HG03575 (cell line): Measurements from ENCODE around the gene GFRA1.

Experiments
- ATAC-seq: cut with Tn5 transposase; IDR thresholded peaks from one replicate; pipeline ENCODE4 v1.9.1; 2021; ENCODE audit not compliant: unreplicated experiment, insufficient number of reproducible peaks, low FRiP score; ENCODE audit errors: extremely low read depth

Gene GFRA1

DNA sequence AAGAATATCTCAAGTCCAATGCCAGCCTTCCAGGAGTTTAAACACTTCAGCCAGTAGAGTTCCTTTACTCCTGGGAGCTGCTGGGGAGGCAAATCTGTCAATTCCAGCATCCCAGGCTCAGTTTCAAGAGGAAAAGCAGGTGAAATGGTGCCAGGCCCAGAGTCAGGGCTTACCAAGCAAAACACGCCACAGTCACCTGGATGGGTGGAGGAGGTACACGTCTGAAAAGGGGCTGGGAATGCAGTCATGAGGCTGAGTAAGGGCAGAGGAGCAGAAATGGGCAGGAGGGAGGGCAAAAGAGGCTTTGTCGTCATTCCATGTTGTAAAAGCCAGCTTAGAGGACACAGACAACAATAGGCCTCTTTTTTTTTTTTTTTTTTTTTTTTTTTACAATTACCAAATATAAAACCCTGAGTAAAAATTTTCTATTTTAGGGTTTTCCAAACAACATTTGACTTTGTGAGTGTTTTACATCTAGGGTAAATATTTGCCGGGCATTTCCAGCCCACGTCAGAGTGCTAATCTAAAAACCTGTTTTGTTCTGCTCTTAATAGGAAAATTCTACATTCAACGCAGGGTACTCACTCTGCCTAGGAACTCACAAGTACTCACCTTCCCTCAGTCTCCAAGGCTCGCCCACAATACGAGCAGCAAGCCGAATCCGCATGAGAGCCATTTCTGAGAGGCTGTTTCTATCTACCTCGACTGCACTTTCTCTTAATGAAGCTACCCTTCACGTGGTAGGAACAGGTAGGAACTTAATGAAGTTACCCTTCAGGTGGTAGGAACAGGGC is 21.2 kb downstream of the GFRA1 start:
- ATAC-seq = no peak

DNA sequence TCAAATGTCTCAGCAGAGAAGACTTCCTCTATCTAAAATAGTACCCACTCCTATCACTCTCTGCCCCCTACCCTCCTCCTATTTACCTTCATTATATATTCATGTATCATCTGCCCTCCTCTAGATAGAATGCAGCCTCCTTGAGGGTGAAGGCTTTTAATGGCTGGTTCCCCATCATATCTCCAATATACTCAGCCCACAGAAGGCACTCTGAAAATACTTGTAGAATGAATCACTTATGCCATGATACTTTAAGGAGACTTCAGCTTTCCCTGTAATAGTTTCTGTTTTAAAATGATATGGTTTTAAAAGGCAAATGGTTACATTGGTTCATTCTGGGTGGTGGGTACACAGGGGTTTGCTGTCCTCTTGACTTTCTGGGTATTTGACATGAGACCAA is 25.3 kb downstream of the GFRA1 start:
- no peak for ATAC-seq

DNA sequence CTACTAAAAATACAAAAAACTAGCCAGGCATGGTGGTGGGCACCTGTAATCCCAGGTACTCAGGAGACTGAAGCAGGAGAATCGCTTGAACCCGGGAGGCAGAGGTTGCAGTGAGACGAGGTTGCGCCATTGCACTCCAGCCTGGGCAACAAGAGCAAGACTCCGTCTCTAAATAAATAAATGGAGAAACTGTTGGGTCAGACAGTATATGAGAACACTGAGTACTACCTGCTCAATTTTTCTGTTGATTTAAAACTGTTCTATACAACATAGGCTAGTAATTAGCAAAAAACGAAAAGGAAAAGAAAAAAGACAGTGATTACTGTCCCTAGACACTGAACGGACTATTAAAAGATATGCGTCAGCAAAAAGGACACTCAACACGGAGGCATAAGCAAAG is 26.7 kb downstream of the GFRA1 start:
- no peak for ATAC-seq

DNA sequence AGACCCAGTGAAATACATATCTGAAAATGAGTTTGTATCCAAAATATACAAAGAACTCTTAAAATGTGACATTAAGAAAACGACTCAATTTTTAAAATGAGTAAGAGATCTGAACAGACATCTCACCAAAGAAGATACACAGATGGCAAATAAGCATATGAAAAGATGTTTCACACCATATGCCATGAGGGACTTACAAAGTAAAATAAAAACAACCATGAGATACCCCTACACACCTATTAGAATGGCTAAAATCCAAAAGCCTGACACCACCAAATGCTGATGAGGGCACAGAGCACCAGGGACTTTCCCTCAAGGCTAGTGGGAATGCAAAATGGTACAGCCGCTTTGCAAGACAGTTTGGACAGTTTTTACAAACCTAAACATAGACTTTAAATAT is 27.9 kb downstream of the GFRA1 start:
- no peak for ATAC-seq

DNA sequence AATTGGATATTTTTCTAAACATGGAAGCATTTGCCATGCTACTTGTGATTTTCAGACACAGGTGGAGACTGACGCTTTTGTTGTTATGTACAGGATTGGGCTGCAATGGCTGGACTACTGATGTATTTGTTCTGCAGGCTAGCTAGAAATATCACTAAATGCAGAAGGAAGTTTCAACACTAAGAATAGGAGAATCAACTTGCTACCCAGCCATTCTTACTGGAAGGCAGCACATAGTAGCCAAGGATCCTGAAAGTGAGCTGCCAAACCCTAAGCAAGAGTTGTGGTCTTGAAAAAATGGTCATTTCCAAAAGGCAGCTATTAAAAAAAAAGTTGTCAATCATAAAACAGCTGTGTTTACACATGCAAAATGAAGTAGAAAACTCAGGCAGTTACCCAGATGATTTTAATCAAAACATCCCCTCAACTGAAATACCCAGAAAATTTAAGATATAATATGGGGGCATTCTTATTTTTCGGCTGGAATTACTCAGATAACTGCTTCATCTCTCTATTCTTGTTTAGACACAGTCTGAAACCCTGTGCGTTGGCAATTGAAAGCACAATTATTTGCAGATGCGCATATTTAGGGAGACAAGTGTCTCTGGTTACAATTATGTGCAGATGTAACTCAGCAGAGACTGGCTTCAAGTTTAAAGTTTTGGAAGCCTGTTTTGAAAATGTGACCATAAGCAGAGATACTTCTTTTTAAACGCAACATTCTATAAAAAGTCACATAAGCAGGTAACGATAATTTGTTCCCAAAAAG is 31.2 kb downstream of the GFRA1 start:
- no peak for ATAC-seq

DNA sequence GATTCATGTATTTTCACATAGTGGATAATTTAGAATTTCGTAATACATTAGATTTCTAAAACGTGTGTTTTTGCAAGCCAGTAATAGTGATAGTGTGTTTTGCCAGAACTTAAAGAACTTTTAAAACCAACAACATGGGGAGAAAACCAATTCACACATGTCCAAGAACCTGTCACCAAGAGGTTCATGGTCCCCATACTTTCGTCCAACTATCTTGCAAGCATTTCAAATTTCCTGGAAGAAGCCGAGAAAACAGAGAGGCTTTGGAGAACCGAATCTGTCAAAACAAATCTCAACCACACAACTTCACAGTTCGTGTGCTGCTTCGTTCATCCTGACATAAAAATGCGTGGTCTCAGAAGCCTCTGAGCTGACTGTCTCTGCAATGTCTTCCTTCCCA is 31.9 kb downstream of the GFRA1 start:
- no peak for ATAC-seq

DNA sequence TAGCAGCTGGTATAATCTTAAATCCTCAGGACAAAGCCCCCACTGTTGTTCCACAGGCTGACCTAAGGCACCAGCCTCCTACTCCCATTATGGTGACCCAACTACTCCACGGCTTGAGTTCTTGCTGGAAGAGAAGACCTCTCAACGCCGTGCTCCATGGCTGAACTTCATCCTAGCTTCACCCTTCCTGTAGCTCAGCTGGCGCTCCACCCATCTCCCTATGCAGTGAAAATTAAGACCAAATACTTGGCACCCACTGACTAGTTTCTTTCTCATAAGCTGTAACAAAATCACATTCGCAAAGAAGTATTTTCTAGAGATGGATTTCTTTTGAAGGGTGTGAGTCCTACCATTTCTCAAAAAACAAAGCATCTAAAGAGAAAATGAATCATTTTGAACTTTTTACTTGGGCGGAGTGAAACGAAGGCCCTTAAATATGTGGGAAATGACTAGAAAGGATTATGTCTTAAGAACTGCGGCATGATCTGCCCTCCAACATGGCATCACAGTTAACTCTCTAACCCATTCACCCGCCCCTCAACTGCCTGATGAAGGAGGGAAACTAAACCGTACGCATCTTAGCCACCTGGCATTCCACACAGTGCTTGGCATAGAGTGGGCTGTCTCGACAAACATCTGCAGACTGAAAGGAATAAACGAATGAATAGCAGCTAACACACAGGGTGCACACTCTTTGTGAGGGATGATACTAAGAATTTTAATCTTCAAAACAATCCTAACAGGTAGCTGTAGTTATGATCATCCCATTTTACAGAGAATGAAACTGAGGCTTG is 32.7 kb downstream of the GFRA1 start:
- no peak for ATAC-seq

DNA sequence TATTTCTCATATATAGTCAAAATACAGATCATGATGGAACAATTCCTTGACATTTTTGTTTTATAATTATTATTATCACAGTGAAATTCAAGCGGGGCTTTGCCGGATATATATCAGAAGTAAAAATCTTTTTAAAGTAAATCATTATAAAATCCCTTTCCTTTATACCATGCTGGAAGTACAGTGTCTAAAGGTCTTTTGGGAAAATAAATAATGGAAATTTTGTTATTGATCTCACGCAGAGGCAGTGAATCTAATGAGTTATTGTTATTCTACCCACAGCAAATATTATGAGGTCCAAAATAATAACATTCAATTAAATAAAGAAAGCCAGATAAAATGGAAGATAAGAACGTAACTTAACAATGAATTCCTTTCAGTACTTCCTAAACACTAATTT is 33.8 kb downstream of the GFRA1 start:
- ATAC-seq = no peak

DNA sequence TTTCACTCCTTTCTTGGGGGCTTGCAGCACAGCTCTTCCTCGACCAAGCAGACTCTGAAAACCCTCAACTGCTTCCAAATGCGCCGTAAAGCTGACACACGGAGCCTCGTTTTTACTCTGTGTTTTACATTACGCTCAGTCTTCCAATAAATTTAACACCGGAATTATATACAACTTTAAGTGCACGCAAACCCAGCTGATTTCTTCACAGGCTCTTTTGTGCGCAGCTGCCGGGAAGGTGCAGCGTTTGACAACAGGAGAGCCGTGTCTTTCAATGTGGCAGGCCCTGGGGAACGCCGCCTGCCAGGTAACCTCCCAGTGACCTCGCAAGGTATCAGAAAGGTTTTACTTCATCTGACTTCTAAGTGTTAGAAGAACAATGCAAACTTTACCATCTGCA is 35.0 kb downstream of the GFRA1 start:
- ATAC-seq = no peak

DNA sequence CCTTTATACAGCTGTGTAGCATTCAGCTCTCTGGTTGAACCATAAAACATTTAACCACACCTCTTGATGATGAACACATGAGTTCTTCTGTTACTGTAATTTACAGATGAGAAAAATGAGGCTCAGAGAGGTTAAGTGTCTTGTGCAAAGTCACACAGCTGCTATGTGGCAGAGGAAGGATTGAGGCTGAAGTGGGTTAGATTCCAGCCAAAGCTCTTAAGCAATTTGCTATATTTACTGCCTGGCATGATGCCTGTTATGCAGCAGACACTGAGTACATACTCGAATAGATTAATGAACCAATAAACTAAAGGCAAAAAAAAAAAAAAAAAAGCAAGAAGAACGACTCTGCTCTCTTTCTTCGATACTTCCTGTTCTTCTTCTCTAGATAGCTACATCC is 35.7 kb downstream of the GFRA1 start:
- ATAC-seq = no peak

DNA sequence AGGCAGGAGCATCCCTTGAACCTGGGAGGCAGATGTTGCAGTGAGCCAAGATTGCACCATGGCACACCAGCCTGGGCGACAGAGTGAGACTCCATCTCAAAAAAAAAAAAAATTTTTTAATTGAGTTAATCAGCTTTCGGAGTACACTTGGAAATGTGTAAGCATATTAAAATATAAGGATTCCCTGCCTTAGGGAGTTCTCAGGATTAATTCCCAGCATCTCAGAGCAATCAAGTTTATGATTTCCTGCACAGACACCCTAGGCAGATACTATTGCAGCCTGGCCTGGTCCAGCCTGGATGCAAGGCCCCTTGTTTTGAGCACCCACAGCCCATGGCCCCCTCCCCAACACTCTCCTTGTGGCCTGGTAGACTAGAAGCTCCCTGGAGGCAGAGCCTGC is 39.8 kb downstream of the GFRA1 start:
- no peak for ATAC-seq

DNA sequence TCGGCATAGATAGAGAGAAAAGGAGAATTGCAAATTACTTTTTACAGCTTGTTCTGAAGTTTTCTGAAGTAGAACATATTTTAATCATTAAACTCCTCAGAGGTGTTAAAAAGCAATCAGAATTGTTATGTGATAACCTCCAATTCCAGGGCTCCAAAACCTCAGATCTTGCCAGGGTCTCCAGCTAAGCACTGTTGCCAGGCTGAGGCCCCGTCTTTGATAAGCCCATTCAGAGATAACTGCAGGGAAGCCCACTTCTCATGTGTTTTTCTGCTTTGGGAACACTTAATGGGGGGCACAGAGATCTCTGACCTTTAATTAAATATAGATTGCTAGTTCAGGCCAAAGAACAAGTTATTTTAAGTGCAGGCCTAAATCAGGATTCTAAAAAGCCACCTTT is 40.4 kb downstream of the GFRA1 start:
- no peak for ATAC-seq

DNA sequence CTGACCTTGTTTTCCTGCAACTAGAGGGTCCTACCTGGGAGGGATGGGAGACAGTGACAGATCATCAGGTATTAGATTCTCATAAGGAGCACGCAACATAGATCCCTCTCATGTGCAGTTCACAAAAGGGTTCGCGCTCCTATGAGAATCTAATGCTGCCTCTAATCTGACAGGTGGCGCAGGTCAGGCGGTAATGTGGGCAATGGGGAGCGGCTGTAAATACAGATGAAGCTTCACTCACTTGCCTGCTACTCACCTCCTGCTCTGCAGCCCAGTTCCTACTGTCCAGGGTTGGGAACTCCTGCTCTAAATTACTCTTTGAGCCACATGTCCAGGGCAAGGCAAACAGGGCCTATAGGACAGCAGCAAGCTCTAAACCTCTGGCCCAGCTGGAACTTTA is 46.2 kb downstream of the GFRA1 start:
- ATAC-seq = no peak

DNA sequence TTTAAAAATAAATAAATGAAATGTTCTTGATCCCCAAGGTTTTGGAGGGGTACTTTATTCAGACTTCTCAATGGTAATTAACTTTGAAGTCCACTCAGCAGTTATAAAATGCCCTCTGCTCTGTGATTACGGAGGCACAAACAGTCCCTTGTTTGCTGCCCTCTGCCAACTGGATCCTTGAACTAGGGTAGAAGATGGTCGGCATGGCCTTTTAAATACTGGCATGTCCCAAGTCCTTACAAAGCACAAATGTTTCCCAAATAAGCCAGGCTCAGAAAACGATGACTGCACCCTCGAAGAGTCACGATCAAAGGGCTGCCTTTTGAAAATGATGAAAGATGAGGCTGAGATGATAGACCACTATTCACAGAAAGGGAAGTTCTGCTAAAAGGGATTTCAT is 47.0 kb downstream of the GFRA1 start:
- ATAC-seq = no peak

DNA sequence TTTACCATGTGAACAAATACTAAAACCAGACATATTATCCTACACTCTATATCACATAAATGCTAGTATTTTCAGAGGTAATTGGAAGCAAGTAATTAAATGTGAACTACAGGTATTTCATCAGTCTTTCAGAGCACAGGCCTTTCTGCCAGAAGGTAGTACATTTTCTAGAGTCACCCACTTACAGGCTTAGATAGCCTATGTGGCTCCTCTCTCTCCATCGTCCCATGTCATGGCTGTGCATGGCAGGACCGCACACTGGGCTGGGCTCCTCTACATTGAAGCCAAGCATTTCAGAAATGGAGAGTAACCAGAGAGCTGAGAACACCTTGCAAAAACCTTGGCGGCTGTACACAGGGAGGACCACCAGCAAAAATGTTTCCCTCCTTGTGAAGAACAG is 49.7 kb downstream of the GFRA1 start:
- no peak for ATAC-seq

DNA sequence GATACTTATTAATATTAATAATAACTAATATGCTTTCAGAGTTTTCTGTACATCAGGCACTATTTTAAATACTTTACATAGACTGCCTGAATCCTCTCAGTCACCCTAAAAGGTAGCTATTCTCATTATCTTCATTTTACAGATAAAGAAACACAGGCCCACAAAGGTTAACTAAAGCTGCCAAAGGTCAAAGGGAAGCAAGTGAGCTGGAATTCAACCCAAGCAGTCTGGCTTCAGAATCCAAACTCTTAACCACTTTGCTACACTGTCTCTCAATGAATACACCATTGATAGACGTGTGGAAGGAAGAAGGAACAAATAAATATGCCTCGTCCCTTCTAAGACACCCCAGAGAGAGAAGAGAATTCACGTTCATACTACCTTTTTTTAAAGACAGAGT is 52.0 kb downstream of the GFRA1 start:
- no peak for ATAC-seq

DNA sequence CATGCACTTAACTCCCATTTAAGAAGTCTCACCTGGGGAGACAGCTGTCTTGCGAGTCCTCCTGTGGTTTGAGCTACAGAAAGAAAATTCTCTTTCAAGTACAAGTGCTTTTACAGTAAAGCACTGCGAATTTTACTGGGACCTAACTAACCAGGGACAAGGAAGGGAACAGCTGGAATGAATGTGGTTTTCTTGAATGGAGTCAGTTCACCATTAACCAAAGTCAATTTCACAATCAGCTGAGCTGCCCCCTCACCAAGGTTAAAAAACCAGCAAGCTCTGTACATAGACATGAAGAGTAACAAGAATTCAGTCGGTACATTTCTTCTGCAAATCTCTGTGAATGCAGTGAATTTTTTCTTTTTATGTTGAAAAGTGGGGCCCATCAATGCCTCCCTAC is 56.3 kb downstream of the GFRA1 start:
- no peak for ATAC-seq

DNA sequence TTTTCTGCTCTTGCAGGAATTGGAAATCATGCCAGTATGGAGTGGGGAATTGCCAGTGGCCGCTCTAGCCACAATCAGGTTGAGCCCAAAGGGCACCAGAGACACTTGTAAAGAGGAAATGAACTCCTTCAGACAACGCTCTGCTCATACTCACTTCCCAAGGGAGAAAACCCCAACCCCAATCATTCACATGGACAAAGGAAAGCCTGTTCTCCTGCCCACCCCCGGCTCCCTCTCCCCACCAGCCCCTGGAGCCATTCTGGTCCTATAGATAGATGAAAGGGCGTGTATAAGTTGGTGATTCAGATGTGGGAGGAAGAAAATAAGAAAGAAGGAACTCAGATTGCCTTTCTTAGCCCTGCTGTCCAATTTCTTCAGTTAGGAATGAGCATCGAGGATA is 57.4 kb downstream of the GFRA1 start:
- no peak for ATAC-seq

DNA sequence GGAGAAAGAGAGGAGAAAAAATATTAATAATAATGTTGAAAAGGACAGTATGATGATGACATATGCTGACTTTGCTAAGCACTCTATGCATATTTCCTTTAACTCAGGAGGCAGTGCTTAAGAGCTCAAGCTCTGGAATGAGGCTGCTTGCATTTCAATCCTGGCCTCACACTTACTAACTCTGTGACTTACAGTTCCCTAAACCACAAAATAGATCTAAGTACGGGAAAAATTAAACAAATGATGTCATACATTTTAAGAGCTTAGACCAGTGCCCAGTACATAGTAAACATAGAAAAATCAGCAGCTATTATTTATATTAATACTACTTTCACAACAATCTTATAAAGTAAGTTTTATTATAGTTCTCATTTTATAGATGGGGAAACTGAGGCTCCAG is 61.3 kb downstream of the GFRA1 start:
- no peak for ATAC-seq
